NAMALWA (cell line): Measurements from ENCODE around the gene ZFAND3.
A peak's percentile ranks its signal among the peaks of the same experiment; 100 is the strongest.

Experiments
- DNase-seq: peaks from one replicate; pipeline ENCODE4 v3.0.0-alpha.2; 2015; ENCODE audit warnings: low spot score

ZFAND3 gene

GRCh38 chr6:37819177-37819801 is at the start of gene ZFAND3:
Gene ZFAND3 (plus strand): TSS chr6:37819727. CDS start chr6:37819946, 219 bp downstream.
- peak; percentile 94 for DNase-seq

GRCh38 chr6:37774028-37774680 is 45.4 kb upstream of the ZFAND3 start:
- no peak for DNase-seq

- no peak for DNase-seq
These were observed 43.0 kb upstream of the ZFAND3 start for GRCh38 chr6:37776566-37776965.

- DNase-seq = no peak
These were observed 42.2 kb upstream of the ZFAND3 start for GRCh38 chr6:37777272-37777834.

GRCh38 chr6:37779111-37779800 is 40.3 kb upstream of the ZFAND3 start:
- no peak for DNase-seq

- no peak for DNase-seq
These were observed 39.5 kb upstream of the ZFAND3 start for GRCh38 chr6:37779902-37780628.

- no peak for DNase-seq
These were observed 37.7 kb upstream of the ZFAND3 start for GRCh38 chr6:37781788-37782187.

- no peak for DNase-seq
These were observed 36.3 kb upstream of the ZFAND3 start for GRCh38 chr6:37783025-37783855.

- no peak for DNase-seq
These were observed 35.5 kb upstream of the ZFAND3 start for GRCh38 chr6:37783856-37784584.

- no peak for DNase-seq
These were observed 35.0 kb upstream of the ZFAND3 start for GRCh38 chr6:37784585-37784967.

- no peak for DNase-seq
These were observed 34.4 kb upstream of the ZFAND3 start for GRCh38 chr6:37785002-37785662.

- no peak for DNase-seq
These were observed 33.8 kb upstream of the ZFAND3 start for GRCh38 chr6:37785663-37786270.

- DNase-seq = no peak
These were observed 32.3 kb upstream of the ZFAND3 start for GRCh38 chr6:37787216-37787615.

GRCh38 chr6:37788259-37788658 is 31.3 kb upstream of the ZFAND3 start:
- DNase-seq = no peak

GRCh38 chr6:37791156-37791919 is 28.2 kb upstream of the ZFAND3 start:
- peak; percentile 76 for DNase-seq

GRCh38 chr6:37792457-37793033 is 27.0 kb upstream of the ZFAND3 start:
- DNase-seq = no peak

- no peak for DNase-seq
These were observed 26.5 kb upstream of the ZFAND3 start for GRCh38 chr6:37793067-37793466.

- DNase-seq = no peak
These were observed 24.7 kb upstream of the ZFAND3 start for GRCh38 chr6:37794825-37795224.
